Measurements from ENCODE around the gene NOX5. TPM values are rescaled to one million over a fixed set of nuclear protein-coding genes. Genes with fewer than 3 reads are reported as not detected.

Gene NOX5
- total RNA-seq, 1 experiment from 2014 or later: 0.91 TPM

DNA sequence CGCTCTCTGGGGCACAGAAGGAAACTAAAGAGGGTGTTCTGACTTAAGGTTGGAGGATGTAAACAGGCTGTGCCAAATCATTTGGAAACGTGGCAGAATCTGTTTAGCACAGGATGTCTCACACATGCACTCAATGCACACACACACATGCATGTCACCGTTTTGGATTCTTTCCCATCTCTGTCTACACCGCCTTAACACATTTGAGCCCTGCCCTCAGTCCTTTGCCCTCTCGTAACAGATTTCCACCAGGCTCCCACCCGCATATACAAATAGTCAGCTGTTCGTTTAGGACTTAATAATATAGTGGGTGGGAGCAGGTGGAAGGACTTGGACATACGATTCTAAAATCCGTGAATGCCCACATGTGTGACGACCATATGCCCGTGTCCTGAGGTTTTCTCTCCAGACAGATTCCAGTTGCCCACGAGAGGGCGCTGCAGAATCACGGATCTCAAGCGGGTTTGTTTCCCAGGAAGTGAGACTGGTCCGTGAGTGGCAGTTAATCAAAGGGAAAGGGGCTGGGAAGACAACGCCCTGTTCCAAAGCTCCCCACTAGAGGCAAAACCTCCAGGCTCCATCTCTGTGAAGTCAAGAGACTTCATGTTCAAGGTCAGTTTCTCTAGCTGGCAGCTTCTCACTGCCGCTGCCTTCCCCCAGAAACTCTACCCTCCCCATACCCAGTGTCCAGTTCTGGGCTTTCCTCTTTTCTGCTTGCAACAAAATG is 44.5 kb downstream of the NOX5 start:
- peak overlapping the region; percentile 70 for H2AFZ ChIP-seq (ENCODE audit: low read depth, low read length, poor library complexity, severe bottlenecking)
- no peak overlapping the region for H3K27ac ChIP-seq (ENCODE audit: low read depth, low read length)
- BruUV-seq (replicated peaks): no TSS peak
- peak; percentile 88 for DNase-seq (ENCODE audit: low read depth, low spot score)
- RAD21 ChIA-PET (ENCODE audit: low non-redundant PET in 1 of 2, low total read pairs in 2 of 2, uncharacterized antibody in 2 of 2, unreplicated experiment in 2 of 2): interaction anchor here (0.9 kb wide), 2 partner anchors 102 to 167 kb away, joined by 3 to 5 read pairs; no protein-coding TSS in a partner anchor
- H3K9me3 ChIP-seq (ENCODE audit: control insufficient read depth in 1 of 2, insufficient read depth in 1 of 2, low read depth in 1 of 2, low read length in 2 of 2): no peaks in the 10 kb centered on the region
- H3K4me2 ChIP-seq (ENCODE audit: low read length): peak overlapping the region; percentile 57
- POLR2A ChIA-PET: interaction anchor here (0.9 to 1.0 kb wide), 2 partner anchors 394 to 399 kb away, joined by 3 read pairs; partner anchors contain the start of gene RPLP1
- H4K20me1 ChIP-seq (ENCODE audit: insufficient read depth): no peaks in the 10 kb centered on the region
- no peaks in the 10 kb centered on the region for H3K79me2 ChIP-seq (ENCODE audit: insufficient read depth, low read length)
- no peaks in the 10 kb centered on the region for H3K36me3 ChIP-seq (ENCODE audit: control insufficient read depth in 1 of 2, insufficient read depth in 2 of 2, low read length in 2 of 2)
- CTCF ChIA-PET: interaction anchor here (0.8 to 2.4 kb wide), 14 partner anchors 8 to 408 kb away, joined by 3 to 18 read pairs (median 4); partner anchors contain the start of gene KIF23
- H3K4me3 ChIP-seq (replicated peaks in 1 of 2; ENCODE audit: low read depth in 1 of 2, low read length in 2 of 2): no peak overlapping the region
- H3K4me1 ChIP-seq (ENCODE audit: control insufficient read depth in 1 of 2, insufficient read depth in 2 of 2, low read length in 2 of 2): peaks cover 0 to 24% of the 10 kb centered on the region in 2 experiments; a peak in 2 of 4 replicates
- TF ChIP-seq ZNF274 (IDR thresholded peaks at IDR 0.05; ENCODE audit: low read depth, low read length) (no peak), RAD21 (IDR thresholded peaks at IDR 0.05; ENCODE audit: low read depth) (peak; percentile 97), CEBPB (IDR thresholded peaks at IDR 0.05; ENCODE audit: low read depth) (no peak), TCF7L2 (IDR thresholded peaks at IDR 0.05; ENCODE audit: borderline replicate concordance, extremely low read depth, insufficient read depth, insufficient read length) (no peak), CTCF (IDR thresholded peaks at IDR 0.05 in 2 of 3, conservative IDR thresholded peaks at IDR 0.05 in 1 of 3; ENCODE audit: borderline replicate concordance in 1 of 3, insufficient read depth in 1 of 3, low read depth in 2 of 3, low read length in 2 of 3) (peak; percentile 80 to 92 (median 92)), EGR1 (IDR thresholded peaks at IDR 0.05; ENCODE audit: low read depth) (no peak), REST (IDR thresholded peaks at IDR 0.05; ENCODE audit: low read depth) (no peak)
- H3K27me3 ChIP-seq (ENCODE audit: insufficient read depth, low read length): no peaks in the 10 kb centered on the region
- H3K9me2 ChIP-seq (ENCODE audit: insufficient read depth): no peaks in the 10 kb centered on the region
- intact Hi-C loops (cut with micrococcal nuclease): loop anchor here (1.0 kb wide), 5 partner anchors 166 to 407 kb away; no protein-coding TSS in a partner anchor
- ATAC-seq: peak; percentile 87
- H3K9ac ChIP-seq (ENCODE audit: low read length): no peak overlapping the region
